IMR-90 (cell line): Measurements from ENCODE around the gene CDKN2B-AS1. TPM values are rescaled to one million over a fixed set of nuclear protein-coding genes. Genes with fewer than 3 reads are reported as not detected.

Experiments
- ATAC-seq: fragments of 200-7000 bp; cut with Tn5 transposase; 2 replicates; pipeline ENCODE4 v1.9.1; 2020; ENCODE audit warnings: low read depth, mild to moderate bottlenecking, moderate library complexity
- BruUV-seq: library from RNA; stranded (reverse); fragments of 400-500 nt; replicated peaks from 2 replicates; lab custom pipeline; 2021; lab: Mats Ljungman, UMichigan
- CTCF ChIA-PET: fragments of 300-600 bp; formaldehyde crosslinking; extraction: SDS; loops from one replicate; lab custom pipeline; 2021; ENCODE audit warnings: antibody characterized with exemption; lab: Yijun Ruan, JAX
- POLR2A ChIA-PET: fragments of 300-600 bp; sonication (Branson Sonifier 250); formaldehyde crosslinking; loops from one replicate; lab custom pipeline; 2022; ENCODE audit warnings: antibody characterized with exemption; ENCODE audit not compliant: unreplicated experiment; lab: Charles Lee
- DNase-seq: peaks from one replicate; pipeline ENCODE4 v3.0.0; 2013
- H2AFZ ChIP-seq: replicated peaks from 2 replicates; pipeline ENCODE3; 2013; ENCODE audit warnings: low read length, mild to moderate bottlenecking; ENCODE audit not compliant: poor library complexity
- H2AK5ac ChIP-seq: 2 replicates; pipeline ENCODE4 v1.6.1; 2013; ENCODE audit warnings: low read depth, low read length, inconsistent platforms
- H2AK9ac ChIP-seq: replicated peaks from 2 replicates; pipeline ENCODE3; 2013; ENCODE audit warnings: mild to moderate bottlenecking, low read depth, low read length, moderate library complexity; ENCODE audit not compliant: poor library complexity
- H2BK120ac ChIP-seq: 2 replicates; pipeline ENCODE4 v1.6.1; 2013; ENCODE audit warnings: low read depth, low read length, inconsistent platforms
- H2BK15ac ChIP-seq: 3 replicates; pipeline ENCODE4 v1.6.1; 2013; ENCODE audit warnings: low read depth, low read length, inconsistent platforms
- H2BK20ac ChIP-seq: 2 replicates; pipeline ENCODE4 v1.6.1; 2013; ENCODE audit warnings: low read depth, mild to moderate bottlenecking, inconsistent platforms, low read length, moderate library complexity
- H2BK5ac ChIP-seq: 2 replicates; pipeline ENCODE4 v1.6.1; 2013; ENCODE audit warnings: mild to moderate bottlenecking, low read depth, low read length, inconsistent platforms; ENCODE audit not compliant: poor library complexity, severe bottlenecking
- H3K14ac ChIP-seq: replicated peaks from 2 replicates; pipeline ENCODE4 v1.6.1; 2013; ENCODE audit warnings: low read depth, low read length, inconsistent platforms
- H3K18ac ChIP-seq: 2 replicates; pipeline ENCODE4 v1.6.1; 2013; ENCODE audit warnings: low read depth, low read length, control low read depth
- H3K23ac ChIP-seq: 2 replicates; pipeline ENCODE4 v1.6.1; 2013; ENCODE audit warnings: low read depth, low read length, inconsistent platforms
- H3K27ac ChIP-seq: 2 replicates; pipeline ENCODE4 v1.5.1; 2013; ENCODE audit warnings: mild to moderate bottlenecking, control low read depth, low read length; ENCODE audit not compliant: insufficient read depth
- H3K27me3 ChIP-seq: 2 replicates; pipeline ENCODE4 v1.6.1; 2013; ENCODE audit warnings: low read length; ENCODE audit not compliant: control insufficient read depth, insufficient read depth
- H3K36me3 ChIP-seq: 2 replicates; pipeline ENCODE4 v1.6.1; 2013; ENCODE audit warnings: low read length, mixed read lengths; ENCODE audit not compliant: control insufficient read depth, insufficient read depth
- H3K4ac ChIP-seq: 2 replicates; pipeline ENCODE4 v1.6.1; 2013; ENCODE audit warnings: low read depth, low read length, inconsistent platforms
- H3K4me1 ChIP-seq: 2 replicates; pipeline ENCODE4 v1.6.1; 2013; ENCODE audit warnings: low read length, mixed read lengths; ENCODE audit not compliant: control insufficient read depth, insufficient read depth
- H3K4me2 ChIP-seq: 2 replicates; pipeline ENCODE4 v1.6.1; 2013; ENCODE audit warnings: low read depth, mild to moderate bottlenecking, control low read depth, low read length, moderate library complexity
- H3K4me3 ChIP-seq: 2 replicates; pipeline ENCODE4 v1.5.1; 2013; ENCODE audit warnings: low read depth, mild to moderate bottlenecking, control low read depth, low read length, moderate library complexity; ENCODE audit not compliant: insufficient read depth
- H3K56ac ChIP-seq: 2 replicates; pipeline ENCODE4 v1.6.1; 2013; ENCODE audit warnings: low read length, inconsistent platforms; ENCODE audit not compliant: insufficient read depth; ENCODE audit errors: extremely low read depth
- H3K79me1 ChIP-seq, 2 experiments: 2 replicates each; pipeline ENCODE4 v1.6.1; 2013; ENCODE audit warnings: low read length in 2 of 2, inconsistent platforms in 1 of 2, low read depth in 1 of 2
- H3K9ac ChIP-seq: 2 replicates; pipeline ENCODE4 v1.6.1; 2013; ENCODE audit warnings: low read depth, low read length, control low read depth
- H3K9me1 ChIP-seq: 2 replicates; pipeline ENCODE4 v1.6.1; 2013; ENCODE audit warnings: low read length, inconsistent platforms; ENCODE audit not compliant: insufficient read depth
- H3K9me3 ChIP-seq: 2 replicates; pipeline ENCODE4 v1.6.1; 2013; ENCODE audit warnings: low read length; ENCODE audit not compliant: control insufficient read depth, insufficient read depth
- H4K20me1 ChIP-seq: 2 replicates; pipeline ENCODE4 v1.6.1; 2013; ENCODE audit warnings: low read length, inconsistent platforms; ENCODE audit not compliant: insufficient read depth
- H4K5ac ChIP-seq: 2 replicates; pipeline ENCODE4 v1.6.1; 2013; ENCODE audit warnings: mild to moderate bottlenecking, low read depth, low read length, control low read depth
- H4K8ac ChIP-seq, 2 experiments: 2 replicates each; pipeline ENCODE4 v1.6.1; 2013; ENCODE audit warnings: low read depth in 2 of 2, low read length in 2 of 2, control low read depth in 1 of 2, inconsistent platforms in 1 of 2
- H4K91ac ChIP-seq: 2 replicates; pipeline ENCODE4 v1.6.1; 2013; ENCODE audit warnings: low read depth, low read length, inconsistent platforms; ENCODE audit not compliant: insufficient read depth
- BHLHE40 ChIP-seq: fragments of 150-350 bp; IDR thresholded peaks from 2 replicates; pipeline ENCODE4 v1.6.1; 2016; ENCODE audit warnings: mild to moderate bottlenecking, low read depth, low read length
- CEBPB ChIP-seq: IDR thresholded peaks from 2 replicates; pipeline ENCODE4 v1.6.1; 2012; ENCODE audit warnings: low read depth, low read length, improper control_type of control experiment
- CHD1 ChIP-seq: IDR thresholded peaks from 2 replicates; pipeline ENCODE4 v1.6.1; 2012; ENCODE audit warnings: low read depth, low read length, improper control_type of control experiment
- ELK1 ChIP-seq: fragments of 150-350 bp; IDR thresholded peaks from 2 replicates; pipeline ENCODE4 v1.6.1; 2016; ENCODE audit warnings: low read depth, mild to moderate bottlenecking, low read length, moderate library complexity, borderline replicate concordance
- FOS ChIP-seq: fragments of 150-350 bp; IDR thresholded peaks from 2 replicates; pipeline ENCODE4 v1.6.1; 2016; ENCODE audit warnings: low read depth, low read length
- MAZ ChIP-seq: IDR thresholded peaks from 2 replicates; pipeline ENCODE4 v1.6.1; 2012; ENCODE audit warnings: low read depth, mild to moderate bottlenecking, low read length, improper control_type of control experiment, moderate library complexity, borderline replicate concordance
- MXI1 ChIP-seq: IDR thresholded peaks from 2 replicates; pipeline ENCODE4 v1.6.1; 2012; ENCODE audit warnings: low read depth, mild to moderate bottlenecking, low read length, moderate library complexity, borderline replicate concordance
- NFE2L2 ChIP-seq: fragments of 150-350 bp; IDR thresholded peaks from 2 replicates; pipeline ENCODE4 v1.6.1; 2016; ENCODE audit warnings: low read depth, mild to moderate bottlenecking, low read length
- POLR2A ChIP-seq: IDR thresholded peaks from 2 replicates; pipeline ENCODE4 v1.6.1; 2012; ENCODE audit warnings: mild to moderate bottlenecking, low read depth, low read length
- RFX5 ChIP-seq: IDR thresholded peaks from 2 replicates; pipeline ENCODE4 v1.8.0; 2012; ENCODE audit warnings: low read depth, mild to moderate bottlenecking, low read length, moderate library complexity
- SMC3 ChIP-seq: fragments of 150-350 bp; IDR thresholded peaks from 2 replicates; pipeline ENCODE4 v1.6.1; 2016; ENCODE audit warnings: low read depth, mild to moderate bottlenecking, antibody characterized with exemption, low read length, moderate library complexity
- USF2 ChIP-seq: fragments of 150-350 bp; IDR thresholded peaks from 2 replicates; pipeline ENCODE4 v1.6.1; 2017; ENCODE audit warnings: mild to moderate bottlenecking, antibody characterized with exemption, low read length, low read depth
- WGBS, 2 experiments: methylation state at CpG; one replicate each; pipeline versions ENCODE4 v1.1.5 to v1.1.7; 2013; ENCODE audit warnings: missing lambda C conversion rate in 2 of 2; ENCODE audit not compliant: insufficient read length in 1 of 2; ENCODE audit errors: extremely low coverage in 2 of 2; 5-methylcytosine and 5-hydroxymethylcytosine counted together
- dilution Hi-C: fragments of 300-500 bp; cut with HindIII; formaldehyde crosslinking; loops from one replicate; pipeline ENCODE4 v1.14.3; 2018; ENCODE audit warnings: low sequenced_read_pairs; ENCODE audit not compliant: unreplicated experiment
- in situ Hi-C: fragments of 300-500 bp; cut with MboI; formaldehyde crosslinking; loops from 3 replicates; pipeline ENCODE4 v1.14.3; 2019; ENCODE audit warnings: low sequenced_read_pairs, inconsistent platforms, mixed read lengths
- intact Hi-C: fragments of 100-400 bp; cut with micrococcal nuclease; formaldehyde crosslinking; loops from 2 replicates; pipeline ENCODE4 v1.10.0; 2022
- polyA plus RNA-seq, 3 experiments: library from polyadenylated mRNA; depleted of rRNA; stranded (reverse); fragments of >200 nt; gene quantifications; 2 replicates each; pipeline ENCODE4 v1.2.3, GENCODE V29; 2012; ENCODE audit warnings: low replicate concordance in 1 of 3
- total RNA-seq: library from RNA; depleted of rRNA; stranded (reverse); fragments of >200 nt; gene quantifications from 2 replicates; pipeline ENCODE4 v1.2.3, GENCODE V29; 2012
- TF ChIP-seq, protein P1 (sequence below): conservative IDR thresholded peaks from 2 replicates; pipeline ENCODE4 v1.5.1; 2012; ENCODE audit warnings: mild to moderate bottlenecking, low read depth, low read length, improper control_type of control experiment

CDKN2B-AS1 gene
- total and polyA plus RNA-seq, 2 of the 4 experiments (the other 2 are of a cell fraction), result 1.0 to 1.1 TPM

GRCh38 chr9:22022396-22022795, 27.8 kb downstream of the CDKN2B-AS1 start:
- Histone ChIP-seq H2BK15ac (no peak overlapping the region), H3K27ac (no peak overlapping the region), H4K5ac (no peak overlapping the region), H3K79me1 (0 out of 4 replicates have a peak, but pooled peaks cover 0 to 4% of the 10 kb centered on the region in 2 experiments), H3K4ac (no peak overlapping the region), H3K4me1 (no peaks in the 10 kb centered on the region), H4K91ac (no peak overlapping the region), H3K4me3 (no peak overlapping the region), H3K27me3 (no peaks in the 10 kb centered on the region), H4K20me1 (no peaks in the 10 kb centered on the region), H4K8ac (no peak overlapping the region), H3K23ac (no peak overlapping the region), H2BK20ac (no peak overlapping the region), H2BK120ac (no peak overlapping the region), H3K18ac (no peak overlapping the region), H3K36me3 (no peaks in the 10 kb centered on the region), H3K4me2 (no peak overlapping the region), H2BK5ac (no peak overlapping the region), H3K14ac (no peak overlapping the region), H2AFZ (no peak overlapping the region), H3K9me1 (no peaks in the 10 kb centered on the region), H3K9ac (no peak overlapping the region), H2AK5ac (no peak overlapping the region), H3K56ac (no peak overlapping the region), H3K9me3 (no peaks in the 10 kb centered on the region), H2AK9ac (no peak overlapping the region)
- in situ Hi-C loops (loop anchor here (25.0 kb wide), 1 partner anchor 685 kb away; the partner anchor contains the start of gene KLHL9), dilution Hi-C loops (no loop called here), intact Hi-C loops (no loop called here)
- no TSS peak for BruUV-seq
- CTCF ChIA-PET, result no interaction called here
- ATAC-seq (no peak), DNase-seq (no peak)
- POLR2A ChIA-PET, result no interaction called here
- TF ChIP-seq FOS (no peak), RFX5 (no peak), POLR2A (no peak), BHLHE40 (no peak), CEBPB (no peak), MXI1 (no peak), USF2 (no peak), CHD1 (no peak), MAZ (no peak), NFE2L2 (no peak), SMC3 (no peak), ELK1 (no peak)
- TF ChIP-seq, protein P1, sequence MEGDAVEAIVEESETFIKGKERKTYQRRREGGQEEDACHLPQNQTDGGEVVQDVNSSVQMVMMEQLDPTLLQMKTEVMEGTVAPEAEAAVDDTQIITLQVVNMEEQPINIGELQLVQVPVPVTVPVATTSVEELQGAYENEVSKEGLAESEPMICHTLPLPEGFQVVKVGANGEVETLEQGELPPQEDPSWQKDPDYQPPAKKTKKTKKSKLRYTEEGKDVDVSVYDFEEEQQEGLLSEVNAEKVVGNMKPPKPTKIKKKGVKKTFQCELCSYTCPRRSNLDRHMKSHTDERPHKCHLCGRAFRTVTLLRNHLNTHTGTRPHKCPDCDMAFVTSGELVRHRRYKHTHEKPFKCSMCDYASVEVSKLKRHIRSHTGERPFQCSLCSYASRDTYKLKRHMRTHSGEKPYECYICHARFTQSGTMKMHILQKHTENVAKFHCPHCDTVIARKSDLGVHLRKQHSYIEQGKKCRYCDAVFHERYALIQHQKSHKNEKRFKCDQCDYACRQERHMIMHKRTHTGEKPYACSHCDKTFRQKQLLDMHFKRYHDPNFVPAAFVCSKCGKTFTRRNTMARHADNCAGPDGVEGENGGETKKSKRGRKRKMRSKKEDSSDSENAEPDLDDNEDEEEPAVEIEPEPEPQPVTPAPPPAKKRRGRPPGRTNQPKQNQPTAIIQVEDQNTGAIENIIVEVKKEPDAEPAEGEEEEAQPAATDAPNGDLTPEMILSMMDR, result no peak
- 100% methylated on average over 2 of the region's 3 CpGs; no CpG with 5 or more reads in 1 of the 2 experiments for WGBS, 2 experiments
